Spinal cord (tissue), 10 donors: Measurements from ENCODE around the gene RHOV. TPM values are rescaled to one million over a fixed set of nuclear protein-coding genes. Genes with fewer than 3 reads are reported as not detected.

Experiments
- DNase-seq, 6 donors: peaks; one replicate each; pipeline versions ENCODE4 v3.0.0 to v3.0.0-alpha.2; 2013 to 2015; ENCODE audit warnings: low spot score in 6 of 6, low read depth in 4 of 6
- H3K27ac ChIP-seq: one replicate; pipeline ENCODE4 v1.5.1; 2013; ENCODE audit warnings: low read depth, low read length, control low read depth
- H3K27me3 ChIP-seq: one replicate; pipeline ENCODE4 v1.6.1; 2013; ENCODE audit warnings: low read length; ENCODE audit not compliant: control insufficient read depth, insufficient read depth
- H3K36me3 ChIP-seq: one replicate; pipeline ENCODE4 v1.6.1; 2013; ENCODE audit warnings: low read length; ENCODE audit not compliant: control insufficient read depth, insufficient read depth
- H3K4me1 ChIP-seq: one replicate; pipeline ENCODE4 v1.6.1; 2013; ENCODE audit warnings: low read length; ENCODE audit not compliant: control insufficient read depth, insufficient read depth
- H3K4me3 ChIP-seq: one replicate; pipeline ENCODE4 v1.5.1; 2013; ENCODE audit warnings: low read depth, low read length, control low read depth
- H3K9me3 ChIP-seq: one replicate; pipeline ENCODE4 v1.6.1; 2013; ENCODE audit warnings: low read length; ENCODE audit not compliant: control insufficient read depth, insufficient read depth
- WGBS: methylation state at CpG from one replicate; pipeline ENCODE4 v1.1.5; 2013; ENCODE audit warnings: missing lambda C conversion rate; ENCODE audit not compliant: insufficient coverage; 5-methylcytosine and 5-hydroxymethylcytosine counted together
- polyA plus RNA-seq, 2 donors: library from polyadenylated mRNA; unstranded; fragments of 120-200 nt; gene quantifications; one replicate each; pipeline ENCODE4 v1.2.1, GENCODE V29; 2013; ENCODE audit not compliant: insufficient read length in 2 of 2
- total RNA-seq, 2 donors: library from RNA; depleted of rRNA in 1 of 2; stranded (reverse); fragments of 120-200 nt in 1 of 2; fragments of >200 nt in 1 of 2; gene quantifications; one replicate each; pipeline versions ENCODE4 v1.2.3 to v1.2.4, GENCODE V29; 2013 to 2014
- donor health status: healthy.

RHOV gene
- total and polyA plus RNA-seq, 4 donors: 1.7 to 12.2 (median 6.1) TPM

- Histone ChIP-seq H3K4me3 (peak within 1 kb of the TSS; percentile 87), H3K9me3 (no peaks in the 10 kb centered on the region), H3K36me3 (peaks cover 27% of the 10 kb centered on the region), H3K27me3 (no peaks in the 10 kb centered on the region), H3K27ac (peak within 1 kb of the TSS; percentile 93), H3K4me1 (peaks cover 25% of the 10 kb centered on the region)
- peak; percentile 94 to 99 (median 96) for DNase-seq
- 2% methylated on average over 55 of the region's 55 CpGs for WGBS
These were observed 20.0 kb upstream of the RHOV start, which contains the start of gene VPS18 for GRCh38 chr15:40893733-40894680. Gene VPS18 (plus strand): TSS chr15:40894450. CDS start chr15:40894769, 319 bp downstream.

DNA sequence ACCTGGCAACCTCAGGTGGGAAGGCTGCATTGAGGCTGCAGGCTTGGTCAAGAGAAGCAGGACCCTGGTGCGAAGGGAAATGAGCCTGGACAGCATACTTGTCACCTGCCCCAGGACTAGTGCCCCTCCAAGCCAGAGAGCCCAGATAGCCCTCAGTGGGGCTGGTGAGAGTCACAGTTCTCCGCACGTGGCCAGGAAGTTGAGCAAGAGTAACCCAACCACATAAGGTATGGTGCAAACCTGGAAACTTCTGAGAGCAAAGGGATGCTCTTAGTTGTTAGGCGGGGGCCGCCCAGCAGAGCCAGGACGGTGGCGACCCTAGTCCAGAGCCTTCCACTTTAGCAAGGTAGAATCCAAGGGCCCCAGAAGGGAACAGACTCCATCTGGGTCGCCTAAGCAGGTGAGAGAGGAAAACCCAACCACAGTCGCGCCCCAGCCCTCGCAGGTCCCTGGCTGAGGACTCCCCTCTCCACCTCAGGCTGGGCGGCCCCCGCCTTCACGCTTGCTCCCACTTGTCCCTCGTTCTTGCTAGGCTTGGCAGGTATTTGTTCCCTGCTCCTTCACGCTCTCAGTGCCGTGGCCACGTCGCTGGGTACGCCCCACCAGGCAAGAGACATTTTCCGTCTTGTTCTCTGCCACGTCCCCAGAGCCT lies 19.1 kb upstream of the RHOV start:
- H3K4me3 ChIP-seq: peak overlapping the region; percentile 87
- H3K9me3 ChIP-seq: no peaks in the 10 kb centered on the region
- peaks cover 25% of the 10 kb centered on the region for H3K4me1 ChIP-seq
- H3K27me3 ChIP-seq: no peaks in the 10 kb centered on the region
- H3K27ac ChIP-seq: no peak overlapping the region
- H3K36me3 ChIP-seq: peaks cover 19% of the 10 kb centered on the region
- 83% methylated on average over 20 of the region's 22 CpGs for WGBS
- DNase-seq: no peak

GRCh38 chr15:40892447-40893012 lies 18.5 kb upstream of the RHOV start:
- WGBS: 90% methylated on average over 2 of the region's 2 CpGs
- no peak overlapping the region for H3K27ac ChIP-seq
- no peaks in the 10 kb centered on the region for H3K27me3 ChIP-seq
- H3K9me3 ChIP-seq: no peaks in the 10 kb centered on the region
- peaks cover 25% of the 10 kb centered on the region for H3K4me1 ChIP-seq
- no peak overlapping the region for H3K4me3 ChIP-seq
- peaks cover 13% of the 10 kb centered on the region for H3K36me3 ChIP-seq
- DNase-seq: no peak

DNA sequence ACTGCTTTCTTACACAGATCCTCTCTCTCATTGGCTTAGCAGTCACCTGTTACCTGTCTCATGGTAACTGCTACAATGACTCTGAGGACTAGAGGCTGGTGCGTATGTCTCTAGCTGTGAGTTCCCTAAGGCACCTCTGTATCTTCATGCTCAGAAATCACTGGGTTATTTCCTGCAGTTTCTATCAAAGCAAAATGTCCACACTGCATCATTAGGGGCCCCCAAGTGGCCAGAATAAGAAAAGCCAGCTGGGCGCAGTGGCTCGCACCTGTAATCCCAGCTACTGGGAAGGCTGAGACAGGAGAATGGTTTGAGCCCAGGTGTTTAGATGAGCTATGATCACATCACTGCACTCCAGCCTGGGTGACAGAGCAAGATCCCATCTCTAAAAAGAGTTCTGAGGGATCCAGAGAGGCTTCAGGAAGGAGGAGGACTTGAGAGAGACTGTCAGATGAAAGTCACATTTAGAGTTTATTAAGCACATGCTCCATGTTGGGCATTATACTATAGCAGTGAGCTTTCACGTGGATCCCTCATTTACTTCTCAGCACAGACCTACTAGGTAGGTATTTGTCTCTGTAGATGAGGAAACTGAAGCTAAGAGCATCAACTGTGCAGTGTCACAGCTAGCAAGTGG lies 17.9 kb upstream of the RHOV start:
- WGBS: 6% methylated on average over 2 of the region's 4 CpGs
- Histone ChIP-seq H3K4me1 (peaks cover 25% of the 10 kb centered on the region), H3K27ac (no peak overlapping the region), H3K27me3 (no peaks in the 10 kb centered on the region), H3K4me3 (no peak overlapping the region), H3K36me3 (peaks cover 13% of the 10 kb centered on the region), H3K9me3 (no peaks in the 10 kb centered on the region)
- peak in 2 of 6 donors; percentile 58 to 85 for DNase-seq

DNA sequence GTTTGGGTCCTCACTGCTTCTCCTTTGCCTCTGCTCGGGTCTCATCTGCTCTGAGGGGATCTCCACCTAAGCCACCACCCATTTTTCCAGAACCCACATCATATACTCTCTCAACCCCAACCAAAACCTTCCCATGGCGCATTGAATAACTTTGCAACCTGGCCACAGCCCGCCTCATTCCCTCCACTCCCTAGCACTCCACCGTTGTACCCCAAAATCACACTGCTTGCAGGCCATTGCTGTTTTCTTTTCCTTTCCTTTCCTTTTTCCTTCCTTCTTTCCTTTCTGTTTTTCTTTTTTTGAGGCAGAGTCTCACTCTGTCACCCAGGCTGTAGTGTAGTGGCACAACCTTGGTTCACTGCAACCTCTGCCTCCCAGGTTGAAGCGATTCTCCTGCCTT lies 17.1 kb upstream of the RHOV start:
- no peak for DNase-seq
- no peak overlapping the region for H3K4me3 ChIP-seq
- no peak overlapping the region for H3K27ac ChIP-seq
- H3K9me3 ChIP-seq: no peaks in the 10 kb centered on the region
- H3K4me1 ChIP-seq: peaks cover 25% of the 10 kb centered on the region
- no peaks in the 10 kb centered on the region for H3K27me3 ChIP-seq
- H3K36me3 ChIP-seq: peaks cover 5% of the 10 kb centered on the region
- 82% methylated on average over 4 of the region's 5 CpGs for WGBS

- Histone ChIP-seq H3K27me3 (no peaks in the 10 kb centered on the region), H3K36me3 (no peaks in the 10 kb centered on the region), H3K4me1 (peaks cover 10% of the 10 kb centered on the region), H3K27ac (no peak overlapping the region), H3K4me3 (no peak overlapping the region), H3K9me3 (no peaks in the 10 kb centered on the region)
- no peak for DNase-seq
These were observed 15.1 kb upstream of the RHOV start for GRCh38 chr15:40889112-40889511.

DNA sequence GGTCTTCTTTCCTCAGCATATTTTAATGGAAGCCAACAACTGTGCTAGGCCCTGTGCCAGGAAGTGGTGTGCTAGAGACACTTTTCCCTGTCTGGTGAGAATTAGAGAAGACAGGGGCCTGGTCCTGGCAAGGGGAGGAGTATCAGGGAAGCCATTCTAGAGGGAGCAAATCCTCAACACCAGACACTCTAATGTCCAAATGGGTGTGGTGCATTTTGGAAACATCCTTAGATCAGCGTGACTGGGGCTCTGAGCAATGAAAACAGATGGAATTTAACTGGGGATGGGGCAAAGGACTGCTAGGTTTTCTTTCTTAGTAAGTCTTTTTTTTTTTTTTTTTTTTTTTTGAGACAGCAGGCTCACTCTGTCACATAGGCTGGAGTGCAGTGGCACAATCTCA lies 12.6 kb upstream of the RHOV start:
- no peak for DNase-seq
- Histone ChIP-seq H3K9me3 (no peaks in the 10 kb centered on the region), H3K4me1 (no peaks in the 10 kb centered on the region), H3K36me3 (no peaks in the 10 kb centered on the region), H3K27ac (no peak overlapping the region), H3K27me3 (no peaks in the 10 kb centered on the region), H3K4me3 (no peak overlapping the region)
- no CpG with 5 or more reads among the region's 1 CpG for WGBS

GRCh38 chr15:40881351-40881750 lies 7.3 kb upstream of the RHOV start:
- no peak for DNase-seq
- H3K27me3 ChIP-seq: no peaks in the 10 kb centered on the region
- H3K9me3 ChIP-seq: no peaks in the 10 kb centered on the region
- H3K4me1 ChIP-seq: no peaks in the 10 kb centered on the region
- no peak overlapping the region for H3K27ac ChIP-seq
- 94% methylated on average over 5 of the region's 6 CpGs for WGBS
- no peak overlapping the region for H3K4me3 ChIP-seq
- no peaks in the 10 kb centered on the region for H3K36me3 ChIP-seq

DNA sequence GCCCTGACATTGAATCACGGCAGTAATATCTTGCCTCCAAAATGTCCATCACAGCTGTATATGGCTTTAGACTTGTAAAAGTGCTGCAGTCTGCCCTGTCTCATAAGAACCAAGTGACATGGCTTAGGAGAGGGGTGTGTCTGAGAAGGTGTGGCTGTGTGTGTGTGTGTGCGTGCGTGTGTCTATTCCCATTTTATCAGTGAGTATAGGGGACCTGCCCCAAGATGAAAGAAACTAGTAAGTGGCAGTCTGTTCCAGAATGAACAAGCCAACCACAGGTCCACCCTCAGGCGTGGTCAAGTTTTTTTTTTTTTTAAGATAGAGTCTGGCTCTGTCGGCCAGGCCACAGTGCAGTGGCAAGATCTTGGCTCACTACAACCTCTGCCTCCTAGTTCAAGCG lies 5.6 kb upstream of the RHOV start:
- H3K36me3 ChIP-seq: no peaks in the 10 kb centered on the region
- H3K4me3 ChIP-seq: no peak overlapping the region
- no peaks in the 10 kb centered on the region for H3K9me3 ChIP-seq
- no peak overlapping the region for H3K27ac ChIP-seq
- no peak for DNase-seq
- no peaks in the 10 kb centered on the region for H3K4me1 ChIP-seq
- 86% methylated on average over 5 of the region's 6 CpGs for WGBS
- H3K27me3 ChIP-seq: no peaks in the 10 kb centered on the region
